HG03025 (cell line): ENCODE measurements around the gene UCK1.
"Not testable (repeated sequence)": the region's sequence is repeated elsewhere in the genome, so short reads cannot be mapped to it uniquely, and the experiment has no call there.

Experiments
- ATAC-seq: cut with Tn5 transposase; IDR thresholded peaks from one replicate; pipeline ENCODE4 v1.9.1; 2021; ENCODE audit warnings: mild to moderate bottlenecking, moderate library complexity; ENCODE audit not compliant: unreplicated experiment, low FRiP score

UCK1 gene

DNA sequence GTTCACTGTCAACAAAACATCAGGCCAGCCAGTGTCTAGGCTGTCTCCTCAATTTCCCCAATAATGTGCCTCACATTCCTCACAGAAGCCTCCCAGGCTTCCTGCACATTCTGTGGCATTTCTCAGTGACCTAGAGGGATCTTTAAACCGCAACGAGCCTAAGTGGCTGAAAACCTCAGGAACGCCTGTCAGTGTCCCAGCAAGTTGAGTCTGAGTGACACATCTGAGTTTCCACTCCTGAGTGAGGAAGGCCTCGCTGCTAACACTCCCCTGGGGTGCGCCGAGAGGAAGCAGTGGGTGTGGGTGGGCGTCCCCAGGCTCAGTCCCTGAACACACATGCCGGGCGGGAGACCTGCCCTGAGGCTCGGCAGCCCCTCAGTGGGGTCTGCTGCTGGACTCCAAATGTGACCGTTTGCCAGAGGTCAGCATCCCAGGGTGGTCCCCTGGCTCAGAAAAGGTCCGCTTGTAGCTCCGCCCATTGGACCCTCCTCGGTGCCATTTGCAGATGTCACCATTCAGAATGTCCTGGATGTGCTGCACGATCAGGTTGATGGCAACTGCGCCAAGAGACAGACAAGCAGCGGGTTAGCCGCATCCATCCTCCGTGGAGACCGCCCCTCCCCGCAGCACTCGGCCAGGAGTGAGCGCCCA is 6.3 kb downstream of the UCK1 start:
- no peak for ATAC-seq

DNA sequence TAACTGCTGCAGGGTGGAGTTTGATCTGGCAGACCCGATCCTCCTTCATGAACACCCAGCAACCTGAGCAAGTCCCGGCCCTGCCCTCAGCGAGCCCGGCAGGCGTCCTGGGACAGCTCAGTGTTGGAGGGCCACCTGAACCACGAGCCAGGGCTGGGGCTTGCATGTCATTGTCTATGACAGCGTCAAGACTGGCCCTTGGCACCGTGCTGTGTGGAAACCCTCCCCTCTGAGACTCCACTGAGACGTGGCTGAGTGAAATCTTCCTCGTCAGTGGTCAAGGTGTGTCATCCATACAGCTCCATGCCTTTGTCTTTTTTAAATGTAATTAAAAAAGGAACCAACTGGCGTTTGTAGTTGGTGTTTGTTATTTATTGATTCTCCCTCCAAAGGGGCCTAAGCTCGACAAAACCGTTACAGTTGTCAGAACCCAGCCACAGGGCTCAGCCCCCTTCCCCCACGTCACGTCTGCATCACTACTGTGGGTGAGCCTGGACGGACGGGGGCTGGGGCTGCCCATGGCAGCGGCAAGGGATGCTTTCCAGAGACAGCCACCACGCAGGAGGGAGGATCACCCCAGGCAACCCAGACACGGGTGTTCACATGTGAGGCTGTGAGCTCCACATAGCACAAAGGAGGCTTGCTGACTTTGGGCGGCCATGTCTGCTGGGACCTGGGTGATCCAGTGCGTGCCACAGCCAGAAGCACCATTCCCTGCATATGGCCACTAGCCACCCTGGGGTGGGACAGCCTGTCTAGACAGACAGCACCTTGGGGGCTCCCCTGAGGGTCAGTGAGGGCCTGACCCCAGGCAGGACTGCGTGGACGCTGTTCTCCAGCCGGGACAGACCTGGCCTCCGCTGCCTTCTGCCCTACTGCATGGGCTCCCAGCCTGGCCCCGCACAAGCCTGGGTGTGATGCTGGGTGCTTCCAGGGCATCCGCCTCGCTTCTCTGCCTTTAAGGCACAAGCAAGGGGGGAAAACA is 7.3 kb downstream of the UCK1 start:
- no peak for ATAC-seq

DNA sequence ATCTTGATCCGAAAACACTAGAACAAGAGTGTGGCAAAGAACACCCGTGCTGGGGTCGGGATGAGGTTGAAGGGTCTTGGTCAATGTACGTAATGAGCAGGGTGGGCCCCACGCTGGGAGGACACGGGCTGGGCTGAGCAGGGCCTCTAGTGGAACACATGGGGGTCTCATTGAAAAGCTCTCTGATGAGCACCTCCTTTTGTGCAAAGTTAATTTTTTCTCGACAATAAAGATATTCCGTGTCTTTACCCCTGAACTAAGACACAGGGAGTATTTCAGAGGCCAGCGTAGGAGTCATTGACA is 8.0 kb downstream of the UCK1 start:
- no peak for ATAC-seq

DNA sequence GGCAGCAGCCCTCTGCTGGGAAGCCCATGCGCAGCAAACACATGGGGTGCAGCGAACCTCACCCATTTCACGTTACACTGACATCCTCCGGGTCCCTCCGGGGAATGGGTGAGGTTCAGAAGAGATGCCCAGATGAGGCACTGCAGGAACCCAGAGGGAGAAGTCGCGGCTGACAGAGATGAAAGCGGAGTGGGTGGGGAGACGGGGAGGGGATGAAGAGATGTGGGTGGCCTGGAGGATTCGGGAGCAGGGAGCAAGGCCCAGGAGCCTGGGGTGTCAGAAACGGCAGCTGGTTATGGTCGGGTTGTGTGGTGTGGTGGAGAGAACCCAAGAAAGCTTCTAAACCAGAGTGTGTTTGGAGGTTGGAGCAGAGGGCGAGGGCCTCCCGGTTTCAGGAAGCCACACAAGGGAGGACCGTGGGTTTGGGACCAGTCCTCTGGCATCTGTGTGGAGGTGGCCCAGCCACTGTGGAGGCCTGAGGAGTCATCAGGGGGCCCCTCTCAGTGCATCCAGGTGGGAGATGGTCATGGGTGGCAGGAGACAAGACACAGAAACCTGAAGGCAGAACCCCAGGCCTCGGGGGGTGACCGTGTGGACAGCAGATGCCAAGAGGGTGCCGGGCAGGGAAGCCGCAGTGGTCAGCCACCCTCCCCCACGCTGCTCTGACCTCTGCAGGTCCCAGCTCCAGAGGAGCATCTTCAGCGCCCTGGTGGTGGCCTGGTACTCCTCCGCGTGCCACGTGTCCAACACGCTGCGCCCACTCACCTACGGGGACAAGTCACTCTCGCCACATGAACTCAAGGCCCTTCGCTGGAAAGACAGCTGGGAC is 8.6 kb downstream of the UCK1 start:
- ATAC-seq: no peak

DNA sequence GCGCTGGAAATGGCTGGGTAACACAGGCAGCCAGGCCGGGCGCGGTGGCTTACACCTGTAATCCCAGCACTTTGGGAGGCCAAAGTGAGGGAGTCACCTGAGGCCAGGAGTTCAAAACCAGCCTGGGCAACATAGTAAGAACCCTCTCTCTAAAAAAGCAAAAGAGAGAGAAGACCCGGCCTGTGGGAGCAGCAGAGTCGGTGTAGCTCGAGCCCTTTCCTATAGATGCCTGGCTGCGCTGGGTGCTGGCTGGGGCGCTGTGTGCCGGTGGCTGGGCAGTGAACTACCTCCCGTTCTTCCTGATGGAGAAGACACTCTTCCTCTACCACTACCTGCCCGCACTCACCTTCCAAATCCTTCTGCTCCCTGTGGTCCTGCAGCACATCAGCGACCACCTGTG is 9.2 kb downstream of the UCK1 start:
- ATAC-seq: no peak

DNA sequence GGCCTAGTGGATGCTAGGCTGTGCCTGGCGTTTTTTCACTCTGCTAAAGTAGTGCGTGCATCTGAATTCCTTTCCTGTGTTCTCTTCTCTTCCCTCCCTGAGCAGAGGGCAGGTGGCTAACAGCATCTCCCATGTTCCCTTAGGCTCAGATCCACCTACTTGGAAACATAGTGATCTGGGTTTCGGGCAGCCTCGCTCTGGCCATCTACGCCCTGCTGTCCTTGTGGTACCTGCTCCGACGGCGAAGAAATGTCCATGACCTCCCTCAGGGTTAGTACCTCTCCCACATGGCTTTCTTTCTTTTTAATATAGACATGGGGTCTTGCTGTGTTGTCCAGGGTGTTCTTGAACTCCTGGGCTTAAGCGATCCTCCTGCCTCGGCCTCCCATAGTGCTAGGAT is 9.9 kb downstream of the UCK1 start:
- ATAC-seq: no peak

DNA sequence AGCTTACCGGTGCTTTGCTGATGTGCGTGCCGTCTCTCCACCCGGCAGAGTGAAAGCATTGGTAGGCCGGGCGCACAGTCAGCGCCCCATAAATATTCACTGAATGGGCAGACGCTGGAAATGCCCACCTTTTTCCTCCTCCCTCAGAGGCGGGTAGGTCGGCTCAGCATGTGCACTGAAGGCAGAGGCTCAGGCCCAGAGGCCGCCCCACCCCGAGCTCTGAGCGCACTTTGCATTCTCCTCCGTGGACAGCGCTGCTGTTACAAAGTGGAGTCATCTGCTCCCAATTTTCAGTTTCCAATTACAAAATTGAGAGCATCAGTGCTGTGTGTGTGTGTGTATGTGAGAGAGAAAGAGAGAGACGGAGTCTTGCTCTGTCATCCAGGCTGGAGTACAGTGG is 10.6 kb downstream of the UCK1 start:
- no peak for ATAC-seq

DNA sequence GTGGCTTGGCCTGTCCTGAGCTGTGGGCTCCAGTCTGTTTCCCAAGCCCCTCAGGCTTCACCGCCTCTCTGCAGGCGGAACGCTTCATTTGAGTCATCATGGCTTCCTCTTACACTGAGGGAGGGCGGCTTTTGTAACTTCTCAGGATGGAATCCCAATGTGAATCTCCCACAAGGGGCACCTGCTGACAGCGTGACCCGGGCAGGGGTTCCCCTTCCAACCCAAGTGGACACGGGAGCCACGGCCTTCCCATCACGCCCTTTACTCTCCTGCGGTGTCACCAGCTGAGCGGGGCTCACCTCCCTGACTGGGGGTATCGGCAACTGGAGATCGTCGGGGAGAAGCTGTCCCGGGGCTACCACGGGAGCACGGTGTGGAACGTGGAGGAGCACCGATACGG is 12.5 kb downstream of the UCK1 start:
- ATAC-seq: no peak

DNA sequence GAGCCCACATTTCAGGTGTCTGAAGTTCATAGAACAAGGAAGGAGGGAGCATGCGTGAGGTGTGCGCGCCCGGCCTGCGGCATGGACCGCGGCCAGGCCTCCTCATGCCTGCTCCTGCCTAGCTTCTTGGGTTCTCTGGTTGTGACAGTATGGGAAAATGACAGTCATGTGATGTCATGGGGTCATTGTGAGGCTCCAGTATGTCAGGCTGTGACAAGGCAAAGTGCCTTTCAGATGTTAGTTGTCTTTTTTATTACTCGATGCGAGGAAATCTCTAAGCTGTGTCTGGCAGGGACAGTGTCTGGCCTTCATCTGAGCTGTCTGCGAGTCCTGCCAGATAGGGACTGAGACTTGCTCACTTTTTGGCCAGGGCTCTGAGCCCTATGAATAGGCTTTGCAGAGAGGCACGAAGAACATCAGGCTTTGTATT is 13.3 kb downstream of the UCK1 start:
- ATAC-seq: no peak

DNA sequence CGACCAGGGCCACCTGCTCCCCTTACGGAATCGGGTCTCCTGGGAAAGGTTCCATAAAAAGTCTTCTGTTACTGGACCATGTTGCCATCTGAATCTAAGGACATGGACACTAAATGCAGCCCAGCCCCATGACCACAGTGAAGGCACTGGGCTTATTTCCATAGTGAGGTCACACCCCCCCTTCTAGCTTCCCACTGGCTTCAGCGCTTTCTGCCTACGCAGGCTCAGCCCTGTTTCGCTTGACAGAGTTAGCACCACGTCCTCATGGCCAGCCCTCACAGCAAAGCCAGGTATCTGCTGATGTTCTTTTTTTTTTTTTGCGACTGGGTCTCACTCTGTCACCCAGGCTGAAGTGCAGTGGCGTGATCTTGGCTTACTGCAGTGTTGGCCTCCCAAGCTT is 14.1 kb downstream of the UCK1 start:
- no peak for ATAC-seq

DNA sequence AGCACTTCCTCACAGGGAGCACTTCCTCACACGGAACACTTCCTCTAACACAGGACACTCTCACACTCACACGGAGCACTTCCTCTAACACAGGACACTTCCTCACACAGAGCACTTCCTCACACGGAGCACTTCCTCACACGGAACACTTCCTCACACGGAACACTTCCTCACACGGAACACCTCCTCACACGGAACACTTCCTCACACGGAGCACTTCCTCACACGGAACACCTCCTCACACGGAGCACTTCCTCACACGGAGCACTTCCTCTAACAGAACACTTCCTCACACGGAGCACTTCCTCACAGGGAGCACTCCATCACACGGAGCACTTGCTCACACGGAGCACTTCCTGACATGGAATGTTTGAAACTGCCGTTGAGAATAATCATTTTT is 15.0 kb downstream of the UCK1 start:
- no peak for ATAC-seq

DNA sequence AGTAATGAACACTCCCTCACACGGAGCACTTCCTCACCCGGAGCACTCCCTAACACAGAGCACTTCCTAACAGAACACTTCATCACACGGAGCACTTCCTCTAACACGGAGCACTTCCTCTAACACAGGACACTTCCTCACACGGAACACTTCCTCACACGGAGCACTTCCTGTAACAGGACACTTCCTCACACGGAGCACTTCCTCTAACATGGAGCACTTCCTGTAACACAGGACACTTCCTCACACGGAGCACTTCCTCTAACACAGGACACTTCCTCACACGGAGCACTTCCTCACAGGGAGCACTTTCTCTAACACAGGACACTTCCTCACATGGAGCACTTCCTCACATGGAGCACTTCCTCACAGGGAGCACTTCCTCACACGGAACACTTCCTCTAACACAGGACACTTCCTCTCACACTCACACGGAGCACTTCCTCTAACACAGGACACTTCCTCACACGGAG is 15.5 kb downstream of the UCK1 start:
- ATAC-seq: not testable (repeated sequence)

DNA sequence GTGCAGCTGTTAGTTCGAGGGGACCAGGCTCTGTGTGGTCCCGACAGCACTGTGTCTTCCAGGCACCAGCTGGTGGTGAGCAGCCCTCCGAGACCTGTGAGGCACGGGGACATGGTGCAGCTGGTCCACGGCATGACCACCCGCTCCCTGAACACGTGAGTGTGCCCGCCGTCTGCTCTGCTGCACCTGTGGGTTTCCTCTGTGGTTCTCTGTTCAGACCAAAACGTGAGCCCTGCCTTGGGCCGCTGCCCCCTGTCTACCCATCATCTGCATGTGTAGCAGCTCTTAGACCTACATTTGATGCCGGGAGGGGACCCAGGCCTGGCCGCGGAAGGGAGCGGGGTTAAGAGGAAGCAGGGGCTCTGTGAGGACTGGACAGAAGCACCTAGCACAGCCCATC is 17.9 kb downstream of the UCK1 start:
- ATAC-seq: no peak

DNA sequence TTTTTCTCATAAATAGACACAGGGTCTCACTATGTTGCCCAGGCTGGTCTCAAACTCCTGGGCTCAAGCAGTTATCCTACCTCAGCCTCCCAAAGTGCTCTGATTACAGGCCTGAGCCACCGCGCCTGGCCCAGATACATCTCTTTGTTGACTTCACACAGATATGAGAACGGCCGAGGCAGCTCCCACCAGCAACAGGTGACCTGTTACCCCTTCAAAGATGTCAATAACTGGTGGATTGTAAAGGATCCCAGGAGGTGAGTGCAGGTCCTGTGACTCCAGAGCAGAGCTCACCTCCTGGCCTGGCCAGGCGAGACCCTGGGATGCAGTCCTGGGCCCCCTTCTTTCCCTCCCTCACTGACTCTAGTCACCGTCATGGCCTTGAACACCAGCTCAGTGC is 19.2 kb downstream of the UCK1 start:
- no peak for ATAC-seq

DNA sequence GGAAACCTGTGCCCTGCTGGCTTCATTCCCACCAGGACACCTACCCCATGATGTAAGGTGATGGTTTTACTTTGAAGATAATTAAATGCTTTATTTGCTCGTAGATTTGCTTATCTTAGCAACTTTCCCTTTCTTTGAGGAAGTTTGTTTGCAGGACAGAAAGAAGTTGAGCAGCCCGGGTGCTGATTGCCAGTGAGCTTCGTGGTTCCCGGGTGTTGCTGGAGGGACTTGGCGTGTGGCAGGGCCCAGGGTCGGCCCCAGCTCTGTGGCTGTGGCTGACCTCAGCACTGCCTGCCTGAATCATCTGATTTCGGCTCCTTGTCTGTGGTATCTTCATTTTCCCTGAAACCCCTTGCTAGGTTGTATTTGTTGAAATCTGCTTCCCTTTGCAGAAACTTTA is 19.6 kb downstream of the UCK1 start:
- no peak for ATAC-seq

DNA sequence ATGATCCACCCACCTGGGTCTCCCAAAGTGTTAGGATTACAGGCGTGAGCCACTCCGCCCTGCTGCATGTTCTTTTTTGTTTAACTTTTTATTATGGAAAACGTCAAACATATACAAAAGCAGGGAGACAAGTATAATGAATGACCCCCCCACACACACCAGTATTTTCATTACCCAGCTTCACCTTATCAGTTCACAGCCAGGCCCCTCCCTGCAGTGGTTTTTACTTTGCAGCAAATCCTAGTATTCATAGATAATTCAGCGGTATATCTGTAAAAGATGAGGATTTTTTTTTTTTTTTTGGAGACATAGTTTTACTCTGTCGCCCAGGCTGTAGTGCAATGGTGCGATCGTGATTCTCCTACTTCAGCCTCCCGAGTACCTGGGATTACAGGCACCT is 26.1 kb downstream of the UCK1 start:
- ATAC-seq: no peak

DNA sequence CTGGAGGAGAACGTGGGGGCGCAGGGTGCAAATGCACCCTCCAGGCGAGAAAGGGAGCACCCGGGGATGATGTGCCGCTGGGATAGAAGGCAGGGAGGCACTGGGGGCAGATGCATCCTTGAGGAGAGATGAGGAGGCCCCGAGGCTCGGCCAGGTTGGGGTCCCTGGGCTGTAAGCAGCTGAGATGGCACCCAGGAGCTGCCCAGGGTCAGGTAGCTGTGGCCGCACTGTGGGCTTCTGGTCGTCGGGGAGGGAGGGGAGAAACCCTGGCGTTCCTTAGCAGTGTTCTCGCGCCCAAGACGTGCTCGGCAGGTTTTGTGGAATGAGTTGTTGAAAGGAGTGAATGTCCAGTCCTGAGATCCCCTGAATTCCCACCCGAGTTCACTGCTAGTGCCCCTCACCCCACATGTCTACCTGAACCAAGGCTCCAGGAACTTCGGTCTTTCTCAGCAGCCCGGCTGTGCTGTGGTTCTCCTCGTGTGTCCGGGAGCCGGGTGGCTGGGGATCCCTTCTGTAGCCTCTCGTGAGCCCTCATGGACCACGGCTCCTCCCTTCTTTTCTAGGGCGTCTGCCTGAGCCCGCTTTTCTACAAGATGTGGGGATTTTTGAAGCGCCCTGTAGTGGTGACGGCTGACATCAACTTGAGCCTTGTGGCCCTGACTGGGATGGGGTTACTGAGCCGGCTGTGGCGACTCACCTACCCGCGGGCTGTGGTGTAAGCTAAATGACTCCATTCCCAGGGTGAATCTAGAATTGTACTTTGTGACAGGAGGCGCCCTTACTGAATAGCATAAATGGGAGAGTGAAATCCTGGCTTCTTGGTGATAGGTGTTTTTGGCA is 27.2 kb downstream of the UCK1 start:
- ATAC-seq: peak; percentile 11

DNA sequence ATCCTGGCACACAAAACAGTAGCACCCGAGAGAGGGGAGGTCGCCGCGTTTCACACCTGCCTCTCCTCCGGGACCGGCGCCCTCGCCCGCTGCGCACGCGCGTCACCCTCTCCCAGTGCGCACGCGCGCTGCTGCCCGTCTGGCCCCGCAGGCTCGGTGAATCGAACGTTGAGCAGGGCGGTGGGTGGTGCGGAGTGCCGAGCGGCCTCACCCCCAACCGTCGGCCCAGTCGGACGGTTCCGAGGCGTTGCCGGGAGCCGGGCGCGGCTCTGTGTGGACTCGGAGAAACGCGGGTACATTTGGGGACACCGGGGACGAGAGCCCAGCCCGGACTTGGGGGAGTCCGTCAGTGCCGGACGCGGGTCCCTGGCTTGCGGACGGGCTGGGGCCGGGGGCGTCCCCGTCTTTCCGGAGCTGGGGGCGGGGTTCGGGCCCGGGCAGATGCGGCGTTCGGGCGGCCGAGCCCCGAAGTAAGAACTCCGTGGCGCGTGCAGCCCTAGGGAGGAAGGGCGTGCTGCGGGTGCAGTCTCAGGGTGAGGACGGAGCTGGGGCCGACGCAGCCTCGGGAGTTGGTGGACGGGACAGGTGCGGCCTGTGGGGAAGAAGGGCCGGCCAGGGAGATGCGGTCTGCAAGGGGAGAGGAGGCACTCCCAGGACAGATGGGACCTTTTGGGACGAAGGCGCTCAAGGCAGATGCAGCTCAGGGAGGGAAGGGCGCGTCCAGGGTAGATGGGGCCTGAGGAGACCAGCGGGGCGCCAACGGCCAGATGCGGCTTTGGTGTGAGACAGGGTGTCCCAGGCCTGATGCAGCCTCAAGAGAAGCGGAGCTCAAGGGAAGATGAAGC is 28.1 kb downstream of the UCK1 start, which contains the start of gene POMT1:
Gene POMT1 (plus strand): TSS at position 138 of the 845 bp plus-strand sequence. CDS start 1,301 bp downstream, outside the sequence.
- ATAC-seq: peak; percentile 65

DNA sequence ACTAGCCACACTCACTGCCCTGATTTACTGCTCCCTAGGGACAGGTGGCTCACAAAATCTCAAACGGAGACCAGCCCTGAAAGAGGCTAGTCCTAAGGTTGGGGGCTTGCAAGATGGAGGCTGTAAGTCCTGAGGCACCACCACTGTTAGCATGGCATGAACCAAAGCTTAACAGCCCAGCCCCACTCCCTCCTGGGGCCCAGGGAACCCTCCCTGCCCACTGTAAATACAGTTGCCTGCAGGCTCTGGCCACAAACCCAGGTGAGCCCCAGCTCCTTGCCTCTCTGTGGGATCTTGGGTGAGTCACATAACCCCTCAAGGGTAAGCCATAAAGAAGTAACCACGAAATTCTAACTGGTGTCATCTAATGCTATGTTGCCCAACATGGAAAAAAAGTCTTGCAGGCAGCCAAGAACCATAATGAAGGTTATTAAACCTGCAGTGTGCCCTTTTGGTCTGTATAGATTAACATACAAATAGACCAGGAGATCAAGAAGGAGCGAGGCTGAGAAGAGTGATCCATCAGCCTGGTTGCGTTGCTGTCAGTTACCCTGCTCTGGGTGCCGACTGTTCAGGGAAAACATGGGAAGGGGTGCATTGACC is 30.0 kb downstream of the UCK1 start:
- no peak for ATAC-seq
